Measurements from ENCODE around the gene ANKRD53.
"Not testable (repeated sequence)": the region's sequence is repeated elsewhere in the genome, so short reads cannot be mapped to it uniquely, and the experiment has no call there.

The ANKRD53 gene

GRCh38 chr2:70991142-70991541 is 12.7 kb downstream of the ANKRD53 start:
- no peak for DNase-seq (ENCODE audit: low spot score)

- no peak for DNase-seq (ENCODE audit: low spot score)
Measured at GRCh38 chr2:70991742-70992141, 13.3 kb downstream of the ANKRD53 start.

- no peak for DNase-seq (ENCODE audit: low spot score)
Measured at GRCh38 chr2:70992945-70993853, 14.8 kb downstream of the ANKRD53 start.

- peak; percentile 36 for DNase-seq (ENCODE audit: low spot score)
Measured at GRCh38 chr2:70994009-70994698, 15.7 kb downstream of the ANKRD53 start.

- DNase-seq (ENCODE audit: low spot score): peak; percentile 97
Measured at GRCh38 chr2:70994699-70995425, 16.4 kb downstream of the ANKRD53 start, which contains the start of gene TEX261. Gene TEX261 (minus strand): TSS chr2:70994873. CDS start chr2:70994757, 116 bp downstream.

- peak; percentile 55 for DNase-seq (ENCODE audit: low spot score)
Measured at GRCh38 chr2:70995426-70995729, 16.9 kb downstream of the ANKRD53 start.

GRCh38 chr2:70998885-70999284 is 20.5 kb downstream of the ANKRD53 start:
- DNase-seq (ENCODE audit: low spot score): not testable (repeated sequence)

- DNase-seq (ENCODE audit: low spot score): no peak
Measured at GRCh38 chr2:70999362-70999761, 20.9 kb downstream of the ANKRD53 start.

GRCh38 chr2:70999931-71000330 is 21.5 kb downstream of the ANKRD53 start:
- not testable (repeated sequence) for DNase-seq (ENCODE audit: low spot score)

GRCh38 chr2:71000780-71001591 is 22.6 kb downstream of the ANKRD53 start:
- DNase-seq (ENCODE audit: low spot score): peak; percentile 79

GRCh38 chr2:71001592-71001927 is 23.1 kb downstream of the ANKRD53 start:
- DNase-seq (ENCODE audit: low spot score): no peak

GRCh38 chr2:71001981-71002570 is 23.6 kb downstream of the ANKRD53 start:
- peak; percentile 55 for DNase-seq (ENCODE audit: low spot score)

- no peak for DNase-seq (ENCODE audit: low spot score)
Measured at GRCh38 chr2:71003396-71003795, 25.0 kb downstream of the ANKRD53 start.

GRCh38 chr2:71003966-71004755 is 25.7 kb downstream of the ANKRD53 start:
- no peak for DNase-seq (ENCODE audit: low spot score)

GRCh38 chr2:71004857-71005256 is 26.4 kb downstream of the ANKRD53 start:
- no peak for DNase-seq (ENCODE audit: low spot score)

- no peak for DNase-seq (ENCODE audit: low spot score)
Measured at GRCh38 chr2:71005271-71006202, 27.1 kb downstream of the ANKRD53 start.

GRCh38 chr2:71006323-71006722 is 27.9 kb downstream of the ANKRD53 start:
- DNase-seq (ENCODE audit: low spot score): no peak

- no peak for DNase-seq (ENCODE audit: low spot score)
Measured at GRCh38 chr2:71006955-71007799, 28.7 kb downstream of the ANKRD53 start.

GRCh38 chr2:71008342-71008741 is 29.9 kb downstream of the ANKRD53 start:
- DNase-seq (ENCODE audit: low spot score): no peak
